Fibroblast of lung (primary cell): Measurements from ENCODE around the gene TAPBPL.

Experiments
- EZH2 ChIP-seq: IDR thresholded peaks from 2 replicates; pipeline ENCODE4 v1.5.1; 2012; ENCODE audit warnings: low read length, control low read depth, mild to moderate bottlenecking; ENCODE audit errors: missing control alignments
- TF ChIP-seq, protein P1 (sequence below), 2 donors: IDR thresholded peaks in 1 of 2; conservative IDR thresholded peaks in 1 of 2; 1 replicate in 1 of 2; 2 replicates in 1 of 2; pipeline ENCODE4 v1.5.1; 2011 to 2012; ENCODE audit warnings: low read length in 2 of 2, control low read depth in 1 of 2, inconsistent platforms in 1 of 2, low read depth in 1 of 2, mild to moderate bottlenecking in 1 of 2

GRCh38 chr12:6438345-6438744, 13.5 kb upstream of the TAPBPL start:
- TF ChIP-seq, protein P1, sequence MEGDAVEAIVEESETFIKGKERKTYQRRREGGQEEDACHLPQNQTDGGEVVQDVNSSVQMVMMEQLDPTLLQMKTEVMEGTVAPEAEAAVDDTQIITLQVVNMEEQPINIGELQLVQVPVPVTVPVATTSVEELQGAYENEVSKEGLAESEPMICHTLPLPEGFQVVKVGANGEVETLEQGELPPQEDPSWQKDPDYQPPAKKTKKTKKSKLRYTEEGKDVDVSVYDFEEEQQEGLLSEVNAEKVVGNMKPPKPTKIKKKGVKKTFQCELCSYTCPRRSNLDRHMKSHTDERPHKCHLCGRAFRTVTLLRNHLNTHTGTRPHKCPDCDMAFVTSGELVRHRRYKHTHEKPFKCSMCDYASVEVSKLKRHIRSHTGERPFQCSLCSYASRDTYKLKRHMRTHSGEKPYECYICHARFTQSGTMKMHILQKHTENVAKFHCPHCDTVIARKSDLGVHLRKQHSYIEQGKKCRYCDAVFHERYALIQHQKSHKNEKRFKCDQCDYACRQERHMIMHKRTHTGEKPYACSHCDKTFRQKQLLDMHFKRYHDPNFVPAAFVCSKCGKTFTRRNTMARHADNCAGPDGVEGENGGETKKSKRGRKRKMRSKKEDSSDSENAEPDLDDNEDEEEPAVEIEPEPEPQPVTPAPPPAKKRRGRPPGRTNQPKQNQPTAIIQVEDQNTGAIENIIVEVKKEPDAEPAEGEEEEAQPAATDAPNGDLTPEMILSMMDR (conservative IDR thresholded peaks at IDR 0.05 in 1 of 2, IDR thresholded peaks at IDR 0.05 in 1 of 2; ENCODE audit: low read depth in 1 of 2, low read length in 2 of 2) = no peak
- no peak for TF ChIP-seq EZH2
